NCI-H345 (cell line): ENCODE results near the gene GIT2.
"Not testable (repeated sequence)": the region's sequence is repeated elsewhere in the genome, so short reads cannot be mapped to it uniquely, and the experiment has no call there.

Source experiments
- DNase-seq: peaks from one replicate; lab custom pipeline; 2025; lab: John Stamatoyannopoulos, UW

Gene GIT2

GRCh38 chr12:110005319-110005973 lies 9.3 kb upstream of the GIT2 start:
- no peak for DNase-seq

- no peak for DNase-seq
Observed at GRCh38 chr12:110004598-110004997, 8.4 kb upstream of the GIT2 start.

GRCh38 chr12:110002676-110003515 lies 6.7 kb upstream of the GIT2 start:
- DNase-seq = no peak

- DNase-seq = no peak
Observed at GRCh38 chr12:110001596-110001995, 5.4 kb upstream of the GIT2 start.

GRCh38 chr12:109999983-110000505 lies 3.9 kb upstream of the GIT2 start:
- DNase-seq = no peak

- DNase-seq = no peak
Observed at GRCh38 chr12:109999649-109999971, 3.4 kb upstream of the GIT2 start.

- DNase-seq = peak; percentile 91
Observed at GRCh38 chr12:109998904-109999648, 2.9 kb upstream of the GIT2 start, which contains the start of gene ANKRD13A. Gene ANKRD13A (plus strand): TSS chr12:109999430. CDS start chr12:109999689, 259 bp downstream.

GRCh38 chr12:109998241-109998903 lies 2.2 kb upstream of the GIT2 start:
- no peak for DNase-seq

GRCh38 chr12:109997393-109997792 lies 1.2 kb upstream of the GIT2 start:
- no peak for DNase-seq

- no peak for DNase-seq
Observed at GRCh38 chr12:109996483-109996853, 300 bp upstream of the GIT2 start.

- DNase-seq = no peak
Observed at GRCh38 chr12:109995361-109995685, 845 bp downstream of the GIT2 start.

- no peak for DNase-seq
Observed at GRCh38 chr12:109994401-109995175, 1.6 kb downstream of the GIT2 start.

GRCh38 chr12:109993091-109993490 lies 3.1 kb downstream of the GIT2 start:
- DNase-seq = no peak

GRCh38 chr12:109991586-109991985 lies 4.6 kb downstream of the GIT2 start:
- no peak for DNase-seq

GRCh38 chr12:109989380-109989779 lies 6.8 kb downstream of the GIT2 start:
- DNase-seq = no peak

GRCh38 chr12:109988903-109989302 lies 7.3 kb downstream of the GIT2 start:
- no peak for DNase-seq

- DNase-seq = no peak
Observed at GRCh38 chr12:109988274-109988673, 7.9 kb downstream of the GIT2 start.

- DNase-seq = no peak
Observed at GRCh38 chr12:109987615-109988014, 8.6 kb downstream of the GIT2 start.

GRCh38 chr12:109986236-109986635 lies 9.9 kb downstream of the GIT2 start:
- not testable (repeated sequence) for DNase-seq

GRCh38 chr12:109983432-109984142 lies 12.6 kb downstream of the GIT2 start:
- no peak for DNase-seq

- no peak for DNase-seq
Observed at GRCh38 chr12:109982210-109982609, 14.0 kb downstream of the GIT2 start.
